ENCODE data around the gene ARPC3.
"Not testable (repeated sequence)": the region's sequence is repeated elsewhere in the genome, so short reads cannot be mapped to it uniquely, and the experiment has no call there.

Gene ARPC3

GRCh38 chr12:110449799-110450497, at the start of gene ARPC3:
TSS of gene ARPC3 (minus strand) at chr12:110450337. CDS start at chr12:110450260, 77 bp downstream.
- in situ Hi-C loops (cut with MboI; ENCODE audit: low sequenced_read_pairs) = no loop called here

GRCh38 chr12:110498984-110499706, 49.0 kb upstream of the ARPC3 start:
- in situ Hi-C loops (cut with MboI; ENCODE audit: low sequenced_read_pairs) = no loop called here

GRCh38 chr12:110475426-110475825, 25.3 kb upstream of the ARPC3 start:
- in situ Hi-C loops (cut with MboI; ENCODE audit: low sequenced_read_pairs) = no loop called here

DNA sequence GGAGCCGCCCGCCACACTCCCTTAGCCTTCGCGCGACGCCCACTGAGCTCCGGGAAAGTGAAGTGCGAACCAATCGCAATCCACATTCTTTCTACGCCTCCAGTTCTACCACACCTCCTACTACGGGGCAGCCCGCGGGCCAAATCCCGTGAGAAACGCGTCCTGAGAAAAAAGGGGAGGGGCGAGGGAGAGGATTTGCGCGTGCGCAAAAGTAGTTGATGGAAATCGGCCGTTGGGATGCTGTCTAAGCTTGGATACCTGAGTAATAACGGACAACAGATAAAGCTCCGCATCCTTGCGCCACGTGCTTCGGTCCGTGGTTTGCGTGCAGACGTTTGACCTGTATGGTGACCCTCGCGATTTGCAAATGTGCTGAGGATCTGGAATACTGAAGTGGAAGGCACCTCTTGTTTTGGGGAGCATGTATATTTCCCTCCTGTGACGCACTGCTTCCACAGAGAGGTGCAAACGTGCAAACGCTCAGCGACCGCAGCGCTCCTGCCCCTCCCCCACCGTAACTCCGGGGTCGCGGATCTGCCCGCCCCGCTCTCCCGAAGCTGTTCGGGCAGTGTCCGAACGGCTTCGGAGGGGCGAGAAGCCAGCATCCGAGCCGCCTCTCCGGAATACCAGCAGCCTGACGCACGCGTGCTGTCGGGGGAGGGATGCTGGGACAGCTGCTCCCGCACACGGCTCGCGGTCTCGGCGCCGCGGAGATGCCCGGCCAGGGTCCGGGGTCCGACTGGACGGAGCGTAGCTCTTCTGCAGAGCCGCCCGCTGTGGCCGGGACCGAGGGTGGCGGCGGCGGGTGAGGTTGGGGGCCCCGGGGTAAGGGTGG, 18.3 kb upstream of the ARPC3 start, which contains the start of the genes FAM216A and GPN3:
Gene FAM216A (plus strand): TSS at position 632 of the 835 bp plus-strand sequence. CDS start 31 bp downstream, at position 663.
Gene GPN3 (minus strand): TSS at position 44 of the 835 bp plus-strand sequence. CDS start 54 bp downstream, outside the sequence.
- in situ Hi-C loops (cut with MboI; ENCODE audit: low sequenced_read_pairs) = no loop called here

DNA sequence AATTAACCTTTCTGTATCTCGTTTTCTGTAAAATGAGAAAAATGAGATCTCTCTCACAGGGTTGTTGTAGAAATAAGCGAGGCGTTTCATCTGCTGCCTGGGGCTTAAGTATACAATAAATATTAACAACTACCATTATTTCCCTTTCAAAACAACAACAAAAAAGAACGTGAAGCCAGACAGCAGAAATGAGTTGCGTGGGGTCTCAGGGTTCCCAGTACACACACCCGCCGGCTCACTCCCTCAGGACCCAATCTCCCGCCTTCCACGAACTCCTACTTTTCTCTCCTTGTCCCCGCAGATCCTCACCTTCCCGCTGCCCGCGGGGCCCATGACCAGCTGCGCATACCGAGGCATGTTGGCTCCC, 17.7 kb upstream of the ARPC3 start:
- in situ Hi-C loops (cut with MboI; ENCODE audit: low sequenced_read_pairs) = no loop called here

DNA sequence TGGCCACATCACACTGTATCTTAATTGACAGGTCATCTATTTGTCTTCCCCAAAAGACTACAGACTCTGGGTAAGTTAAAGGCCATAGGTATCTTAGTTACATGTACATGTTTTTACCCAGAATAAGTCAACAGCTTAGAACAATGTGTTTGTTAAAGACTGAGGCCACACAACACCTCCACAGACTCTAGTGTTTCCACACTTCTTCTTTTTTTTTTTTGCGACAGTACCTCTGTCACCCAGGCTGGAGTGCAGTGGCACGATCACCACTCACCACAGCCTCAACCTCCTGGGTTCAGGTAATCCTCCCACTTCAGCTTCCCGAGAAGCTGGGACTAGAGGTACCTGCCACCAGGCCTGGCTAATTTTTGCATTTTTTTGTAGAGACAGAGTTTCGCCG, 16.7 kb upstream of the ARPC3 start:
- in situ Hi-C loops (cut with MboI; ENCODE audit: low sequenced_read_pairs) = no loop called here

DNA sequence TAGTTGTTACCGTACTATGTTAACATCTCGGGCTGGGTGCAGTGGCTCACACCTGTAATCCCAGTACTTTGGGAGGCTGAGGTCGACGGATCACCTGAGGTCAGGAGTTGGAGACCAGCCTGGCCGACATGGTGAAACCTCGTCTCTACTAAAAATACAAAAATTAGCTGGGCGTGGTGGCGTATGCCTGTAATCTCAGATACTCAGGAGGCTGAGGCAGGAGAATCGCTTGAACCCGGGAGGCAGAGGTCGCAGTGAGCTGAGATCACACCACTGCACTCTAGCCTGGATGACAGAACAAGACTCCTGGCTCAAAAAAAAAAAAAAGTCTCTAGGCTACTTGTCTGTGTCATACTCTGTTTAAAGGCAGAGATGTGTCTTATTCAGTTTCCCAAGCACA, 15.6 kb upstream of the ARPC3 start:
- in situ Hi-C loops (cut with MboI; ENCODE audit: low sequenced_read_pairs) = not testable (repeated sequence)

- in situ Hi-C loops (cut with MboI; ENCODE audit: low sequenced_read_pairs) = no loop called here
Measured at GRCh38 chr12:110465024-110465423, 14.9 kb upstream of the ARPC3 start.

GRCh38 chr12:110461189-110461588, 11.1 kb upstream of the ARPC3 start:
- in situ Hi-C loops (cut with MboI; ENCODE audit: low sequenced_read_pairs) = not testable (repeated sequence)

GRCh38 chr12:110458756-110459155, 8.6 kb upstream of the ARPC3 start:
- in situ Hi-C loops (cut with MboI; ENCODE audit: low sequenced_read_pairs) = loop anchor here (5.0 kb wide), 1 partner anchor 139 kb away; no protein-coding TSS in a partner anchor

GRCh38 chr12:110453569-110454296, 3.6 kb upstream of the ARPC3 start:
- in situ Hi-C loops (cut with MboI; ENCODE audit: low sequenced_read_pairs) = no loop called here

DNA sequence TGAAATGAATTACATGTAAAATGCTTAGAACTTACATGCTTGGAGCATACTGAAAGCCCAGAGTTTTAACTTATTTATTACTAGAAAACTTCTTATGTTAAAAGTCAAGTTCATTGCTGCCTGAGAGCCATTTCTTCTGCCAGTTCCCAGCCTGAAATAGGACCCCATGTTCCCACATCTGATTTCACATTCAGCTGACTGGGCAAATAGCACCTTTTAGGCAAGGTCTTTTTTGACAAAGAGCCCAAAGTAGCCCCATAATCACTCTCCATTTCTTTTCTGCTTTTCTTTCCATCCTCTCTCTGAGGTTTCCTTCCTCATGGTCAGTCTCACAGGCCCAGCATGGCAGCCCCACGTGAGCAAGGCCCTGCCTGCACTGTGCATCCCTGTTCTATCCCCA, 1.1 kb upstream of the ARPC3 start:
- in situ Hi-C loops (cut with MboI; ENCODE audit: low sequenced_read_pairs) = no loop called here

- in situ Hi-C loops (cut with MboI; ENCODE audit: low sequenced_read_pairs) = no loop called here
Measured at GRCh38 chr12:110444455-110444854, 5.7 kb downstream of the ARPC3 start.

- in situ Hi-C loops (cut with MboI; ENCODE audit: low sequenced_read_pairs) = no loop called here
Measured at GRCh38 chr12:110436231-110436630, 13.9 kb downstream of the ARPC3 start.

DNA sequence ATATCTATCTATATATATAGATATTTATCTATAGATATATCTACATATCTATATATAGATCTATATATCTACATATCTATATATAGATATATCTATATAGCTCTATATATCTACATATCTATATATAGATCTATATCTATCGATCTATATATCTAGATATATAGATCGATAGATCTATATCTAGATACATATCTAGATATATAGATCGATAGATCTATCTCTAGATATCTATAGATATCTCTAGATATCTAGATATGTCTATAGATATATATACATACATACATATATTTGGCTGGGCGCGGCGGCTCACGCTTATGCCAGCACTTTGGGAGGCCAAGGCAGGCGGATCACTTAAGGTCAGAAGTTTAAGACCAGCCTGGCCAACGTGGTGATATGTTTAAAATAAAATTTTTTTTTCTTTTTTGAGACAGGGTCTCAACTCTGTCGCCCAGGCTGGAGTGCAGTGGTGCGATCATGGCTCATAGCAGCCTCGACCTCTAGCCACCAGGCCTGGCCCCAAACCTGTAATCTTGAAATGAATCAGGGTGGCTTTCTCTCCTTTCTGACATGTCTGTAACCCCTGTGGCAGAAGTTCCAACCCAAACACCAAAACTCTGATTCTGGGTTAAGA, 18.1 kb downstream of the ARPC3 start:
- in situ Hi-C loops (cut with MboI; ENCODE audit: low sequenced_read_pairs) = no loop called here

GRCh38 chr12:110429676-110430075, 20.5 kb downstream of the ARPC3 start:
- in situ Hi-C loops (cut with MboI; ENCODE audit: low sequenced_read_pairs) = loop anchor here (10.0 kb wide), 1 partner anchor 325 kb away; no protein-coding TSS in a partner anchor

- in situ Hi-C loops (cut with MboI; ENCODE audit: low sequenced_read_pairs) = loop anchor here (10.0 kb wide), 1 partner anchor 322 kb away; no protein-coding TSS in a partner anchor
Measured at GRCh38 chr12:110426406-110426805, 23.7 kb downstream of the ARPC3 start.

- in situ Hi-C loops (cut with MboI; ENCODE audit: low sequenced_read_pairs) = loop anchor here (10.0 kb wide), 1 partner anchor 319 kb away; no protein-coding TSS in a partner anchor
Measured at GRCh38 chr12:110424237-110424636, 25.9 kb downstream of the ARPC3 start.

GRCh38 chr12:110421701-110422100, 28.4 kb downstream of the ARPC3 start:
- in situ Hi-C loops (cut with MboI; ENCODE audit: low sequenced_read_pairs) = loop anchor here (10.0 kb wide), 1 partner anchor 317 kb away; no protein-coding TSS in a partner anchor

All from HL-60/S4 (cell line).